Inferior parietal cortex (tissue), 1 donor: ENCODE results near the gene DDR1.
A peak's percentile ranks its signal among the peaks of the same experiment; 100 is the strongest.
"Not testable (repeated sequence)": the region's sequence is repeated elsewhere in the genome, so short reads cannot be mapped to it uniquely, and the experiment has no call there.

ENCODE experiments used
- DNase-seq: peaks from one replicate; pipeline ENCODE4 v3.0.0-alpha.2; 2016; ENCODE audit errors: extremely low spot score

Gene DDR1

DNA sequence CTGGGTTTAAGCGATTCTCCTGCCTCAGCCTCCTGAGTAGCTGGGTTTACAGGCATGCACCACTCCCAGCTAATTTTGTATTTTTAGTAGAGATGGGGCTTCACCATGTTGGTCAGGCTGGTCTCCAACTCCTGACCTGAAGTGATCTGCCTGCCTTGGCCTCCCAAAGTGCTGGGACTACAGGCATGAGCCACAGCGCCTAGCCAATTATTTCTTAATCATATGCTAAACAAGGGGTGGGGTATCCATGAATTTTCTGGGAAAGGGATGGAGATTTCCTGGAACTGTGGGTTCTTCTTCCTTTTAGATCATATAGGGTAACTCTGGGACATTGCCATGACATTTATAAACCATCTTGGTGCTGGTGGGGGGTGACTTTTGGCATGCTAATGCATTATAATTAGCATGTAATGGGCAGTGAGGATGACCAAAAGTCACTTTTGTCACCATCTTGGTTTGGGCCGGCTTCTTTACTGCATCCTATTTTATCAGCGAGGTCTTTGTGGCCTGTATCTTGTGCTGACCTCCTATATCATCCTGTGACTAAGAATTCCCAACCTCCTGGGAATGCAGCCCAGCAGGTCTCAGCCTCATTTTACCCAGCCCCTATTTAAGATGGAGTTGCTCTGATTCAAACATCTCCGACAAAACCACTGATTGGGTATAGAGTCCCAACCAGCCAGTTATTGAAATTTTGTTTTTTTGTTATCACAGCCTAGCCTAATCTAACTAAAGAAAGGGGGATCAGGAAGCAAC lies 29.9 kb upstream of the DDR1 start:
- DNase-seq, result no peak

DNA sequence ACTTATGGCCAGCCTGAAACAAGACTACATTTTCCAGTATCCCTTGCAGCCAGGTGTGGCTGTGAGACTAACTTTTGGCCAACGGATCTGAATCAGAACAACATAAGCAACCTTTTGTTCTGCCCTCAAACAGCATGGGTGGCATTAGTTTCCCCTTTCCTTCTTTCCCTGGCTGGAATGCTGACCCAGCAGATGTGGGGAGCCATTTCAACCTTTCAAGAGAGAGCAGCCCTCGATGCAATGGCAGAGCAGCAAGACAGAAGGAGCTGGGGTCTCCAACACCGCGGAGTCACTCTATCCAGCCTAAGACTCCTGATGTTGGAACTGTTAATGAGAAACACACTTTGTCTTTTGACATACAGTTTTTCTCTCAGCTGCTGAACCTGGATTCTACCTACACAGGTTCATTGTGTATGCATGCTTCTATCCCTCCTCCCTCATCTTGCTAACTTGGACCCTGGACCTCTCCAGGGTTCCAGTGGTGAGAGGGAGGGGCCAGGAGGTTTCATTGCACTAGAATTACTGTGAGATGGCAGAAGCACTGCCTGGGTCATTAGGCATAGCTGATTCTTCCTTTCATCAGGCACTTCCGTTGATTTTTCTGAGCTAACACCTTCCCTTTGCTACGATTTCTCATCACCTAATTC lies 28.8 kb upstream of the DDR1 start:
- DNase-seq, result no peak

DNA sequence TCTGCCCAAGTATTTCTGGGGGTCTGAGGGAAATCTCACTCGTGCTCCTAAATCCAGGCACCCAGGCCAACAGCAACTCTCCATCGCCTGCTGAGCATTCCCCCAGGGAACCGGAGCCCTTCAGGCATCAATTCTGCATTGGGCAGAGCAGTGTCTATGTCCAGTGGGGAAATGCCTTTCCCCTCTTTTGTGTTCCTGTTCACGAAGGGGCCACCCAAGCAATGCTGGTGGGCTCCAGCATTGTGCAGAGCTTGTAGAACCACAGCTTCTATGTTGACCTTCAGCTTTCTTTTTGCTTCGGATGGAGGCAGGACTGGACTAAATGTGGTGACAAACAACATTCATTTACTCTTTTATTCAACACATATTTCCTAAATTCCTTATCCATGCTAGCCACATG lies 27.2 kb upstream of the DDR1 start:
- no peak for DNase-seq

DNA sequence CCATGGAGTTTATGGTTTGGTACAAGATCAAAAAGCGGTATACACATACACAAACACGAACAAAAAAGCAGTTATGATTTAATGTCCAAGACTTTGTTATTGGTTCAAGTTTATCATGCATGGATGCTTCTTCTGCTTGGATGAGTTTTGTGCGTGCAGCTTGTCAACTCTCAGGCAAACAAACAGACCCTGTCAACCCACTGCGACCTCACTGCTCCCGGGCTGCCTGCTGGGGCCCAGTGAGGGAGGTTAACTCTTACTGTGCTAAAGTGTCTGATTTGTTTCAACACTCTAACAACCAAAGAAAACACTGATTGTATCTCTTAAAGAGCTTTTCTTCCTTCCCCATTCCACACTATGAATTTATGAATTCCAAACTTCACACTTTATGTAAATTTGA lies 26.8 kb upstream of the DDR1 start:
- DNase-seq, result no peak

DNA sequence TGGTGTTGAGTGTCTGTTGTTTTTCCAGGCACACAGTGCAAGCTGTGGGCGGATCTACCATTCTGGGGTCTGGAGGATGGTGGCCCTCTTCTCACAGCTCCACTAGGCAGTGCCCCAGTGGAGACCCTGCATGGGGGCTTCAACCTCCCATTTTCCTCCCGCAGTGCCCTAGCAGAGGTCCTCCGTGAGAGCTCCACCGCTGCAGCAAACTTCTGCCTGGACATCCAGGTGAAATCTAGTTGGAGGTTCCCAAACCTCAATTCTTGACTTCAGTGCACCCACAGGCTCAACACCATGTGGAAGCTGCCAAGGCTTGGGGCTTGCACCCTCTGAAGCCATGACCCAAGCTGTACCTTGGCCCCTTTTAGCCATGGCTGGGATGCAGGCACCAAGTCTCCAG lies 24.6 kb upstream of the DDR1 start:
- DNase-seq, result not testable (repeated sequence)

DNA sequence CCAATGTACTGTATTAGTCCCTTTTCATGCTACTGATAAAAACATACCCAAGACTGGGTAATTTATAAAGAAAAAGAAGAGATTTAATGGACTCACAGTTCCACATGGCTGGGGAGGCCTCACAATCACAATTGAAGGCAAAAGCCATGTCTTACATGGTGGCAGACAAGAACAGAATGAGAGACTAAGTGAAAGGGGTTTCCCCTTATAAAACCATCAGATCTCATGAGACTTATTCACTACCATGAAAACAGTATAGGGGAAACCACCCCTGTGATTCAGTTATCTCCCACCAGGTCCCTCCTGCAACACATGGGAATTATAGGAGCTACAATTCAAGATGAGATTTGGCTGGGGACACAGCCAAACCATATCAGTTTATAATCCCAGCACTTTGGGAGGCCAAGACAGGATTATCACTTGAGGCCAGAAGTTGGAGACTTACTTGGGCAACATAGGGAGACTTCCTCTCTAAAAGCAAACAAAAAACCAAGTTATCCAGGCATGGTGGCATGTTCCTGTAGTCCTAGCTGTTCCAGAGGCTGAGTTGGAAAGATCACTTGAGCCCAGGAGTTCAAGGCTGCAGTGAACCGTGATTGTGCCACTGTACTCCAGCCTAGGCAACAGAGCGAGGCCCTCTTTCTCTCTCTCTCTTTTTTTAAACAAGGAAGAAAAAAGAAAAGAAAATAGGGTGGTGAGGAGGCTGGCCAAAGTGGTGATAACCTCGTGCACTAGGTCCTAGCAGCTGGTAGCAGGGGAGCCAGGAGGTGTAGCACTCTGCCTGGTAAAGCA lies 22.9 kb upstream of the DDR1 start:
- no peak for DNase-seq

DNA sequence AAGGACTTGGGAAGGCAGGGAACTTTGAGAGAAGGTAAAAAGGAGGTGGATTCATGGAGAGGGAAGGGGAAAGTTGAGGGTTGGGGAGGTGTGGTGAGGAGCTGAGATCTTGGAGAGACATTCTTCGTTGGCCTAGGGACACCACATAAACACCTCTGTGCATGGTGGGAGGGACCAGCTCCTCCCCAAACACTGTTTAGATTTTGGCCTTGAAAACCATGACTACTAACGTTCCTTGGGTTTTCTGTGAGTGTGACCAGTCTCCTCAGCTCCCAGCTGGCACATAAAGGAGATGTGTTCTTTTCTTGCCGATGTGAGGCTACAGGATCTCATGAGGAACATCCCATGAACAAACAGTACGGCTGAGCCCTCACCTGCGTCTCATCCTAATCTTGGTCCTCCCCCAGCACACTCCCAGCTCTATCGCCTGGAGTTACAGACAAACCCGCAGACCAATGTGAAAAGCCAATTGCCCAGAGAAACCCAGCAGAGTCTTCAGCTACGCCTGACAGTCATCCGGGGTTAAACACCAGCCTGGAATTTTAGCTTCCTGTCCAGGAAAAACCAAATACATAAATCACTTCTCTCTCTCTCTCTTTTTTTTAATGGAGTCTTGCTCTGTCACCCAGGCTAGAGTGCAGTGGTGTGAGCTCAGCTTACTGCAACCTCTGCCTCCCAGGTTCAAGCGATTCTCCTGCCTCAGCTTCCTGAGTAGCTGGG lies 22.0 kb upstream of the DDR1 start:
- no peak for DNase-seq

DNA sequence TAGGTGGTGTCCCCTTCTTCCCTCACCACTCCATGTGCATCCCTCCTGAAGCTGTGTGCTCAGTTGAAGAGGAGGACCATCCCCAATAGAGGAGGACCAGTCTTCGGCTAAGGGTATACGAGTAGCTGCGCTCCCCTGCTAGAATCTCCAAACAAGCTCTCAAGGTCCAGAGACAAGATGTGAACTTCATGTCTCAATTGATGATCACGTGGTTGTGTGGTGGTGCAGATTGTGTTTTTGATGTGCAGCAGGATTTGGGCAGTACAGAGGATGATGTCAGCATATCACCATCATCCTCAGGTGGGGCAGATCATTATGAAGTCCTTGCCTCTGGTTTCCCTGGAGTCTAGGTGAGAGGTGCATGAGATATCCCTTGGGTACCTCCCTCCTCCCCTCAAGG lies 20.0 kb upstream of the DDR1 start:
- DNase-seq, result no peak

DNA sequence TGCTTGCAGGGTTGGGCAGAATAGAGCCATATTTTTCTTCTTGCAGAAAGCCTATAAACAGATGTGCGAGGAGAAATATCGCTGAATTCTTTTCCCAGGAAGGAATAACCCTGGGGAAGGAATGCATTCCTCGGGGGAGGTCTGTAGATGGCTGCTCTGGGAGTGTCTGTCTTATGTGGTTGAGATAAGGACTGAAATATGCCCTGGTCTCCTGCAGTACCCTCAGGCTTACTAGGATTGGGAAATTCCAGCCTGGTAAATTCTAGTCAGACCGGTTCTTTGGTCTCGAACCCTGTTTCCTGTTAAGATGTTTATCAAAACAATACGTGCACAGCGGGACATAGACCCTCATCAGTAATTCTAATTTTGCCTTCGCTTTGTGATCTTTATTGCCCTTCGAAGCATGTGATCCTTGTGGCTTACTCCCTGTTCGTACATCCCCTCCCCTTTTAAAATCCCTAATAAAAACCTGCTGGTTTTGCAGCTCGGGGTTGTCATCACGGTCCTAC lies 15.0 kb upstream of the DDR1 start:
- DNase-seq, result not testable (repeated sequence)

DNA sequence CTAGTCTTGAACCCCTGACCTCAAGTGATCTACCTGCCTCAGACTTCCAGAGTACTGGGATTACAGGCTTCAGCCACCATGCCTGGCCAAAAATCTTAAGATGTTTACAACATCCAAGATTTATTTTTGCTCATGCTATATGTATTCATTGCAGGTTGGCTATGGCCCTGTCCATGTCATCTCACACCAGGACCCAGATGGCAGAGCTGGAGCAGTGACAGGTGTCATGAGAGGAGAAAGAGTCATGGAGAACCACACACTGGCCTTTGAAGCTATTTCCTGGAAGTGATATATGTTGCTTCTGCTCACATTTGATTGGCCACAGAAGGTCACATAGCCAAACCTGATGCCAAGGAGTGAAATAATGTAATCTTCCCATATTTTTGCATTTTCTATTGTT lies 13.8 kb upstream of the DDR1 start:
- DNase-seq, result no peak

DNA sequence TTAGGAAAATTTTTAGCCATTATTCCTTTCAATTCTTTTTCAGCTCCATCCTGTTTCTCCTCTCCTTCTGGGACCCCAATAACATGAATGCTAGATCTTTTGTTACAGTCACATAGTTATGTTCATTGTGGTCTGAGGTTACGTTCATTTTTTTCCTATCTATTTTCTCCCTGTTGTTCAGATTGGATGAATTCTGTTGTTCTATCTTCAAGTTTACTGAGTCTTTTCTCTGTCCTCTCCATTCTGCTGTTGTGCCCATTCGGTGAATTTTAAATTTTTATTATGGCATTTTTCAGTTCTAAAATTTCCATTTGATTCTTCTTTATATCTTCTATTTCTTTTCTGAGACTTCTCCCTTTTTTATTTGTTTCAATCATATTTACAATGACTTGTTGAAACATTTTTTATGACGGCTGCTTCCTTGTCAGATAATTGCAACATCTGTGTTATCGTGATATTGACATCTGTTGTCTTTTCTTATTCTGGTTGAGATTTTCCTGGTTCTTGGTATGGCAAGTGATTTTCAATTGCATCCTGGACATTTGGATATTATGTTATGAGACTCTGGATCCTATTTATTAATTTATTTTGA lies 12.6 kb upstream of the DDR1 start:
- DNase-seq, result no peak

DNA sequence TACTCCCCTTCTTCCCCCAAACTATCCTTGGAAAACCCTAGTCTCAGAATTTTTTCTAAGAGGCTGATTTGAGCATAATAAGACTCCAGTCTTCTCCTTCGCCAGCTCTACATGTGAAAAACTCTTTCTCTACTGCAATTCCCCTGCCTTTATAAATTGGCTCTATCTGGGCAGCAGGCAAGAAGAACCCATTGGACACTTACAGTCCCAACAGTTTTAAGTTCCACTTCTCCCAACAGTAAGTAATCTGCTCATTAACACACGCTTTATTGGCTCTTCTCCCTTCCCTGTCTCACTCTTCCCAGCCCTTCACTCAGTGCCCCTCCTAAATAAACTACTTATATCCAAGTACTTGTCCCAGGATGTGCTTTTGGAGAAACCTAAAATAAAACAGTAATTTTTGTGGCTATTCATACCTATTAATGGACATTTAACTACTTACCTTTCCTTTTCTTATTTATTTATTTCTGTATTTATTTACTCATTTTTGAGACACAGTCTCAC lies 11.1 kb upstream of the DDR1 start:
- no peak for DNase-seq

DNA sequence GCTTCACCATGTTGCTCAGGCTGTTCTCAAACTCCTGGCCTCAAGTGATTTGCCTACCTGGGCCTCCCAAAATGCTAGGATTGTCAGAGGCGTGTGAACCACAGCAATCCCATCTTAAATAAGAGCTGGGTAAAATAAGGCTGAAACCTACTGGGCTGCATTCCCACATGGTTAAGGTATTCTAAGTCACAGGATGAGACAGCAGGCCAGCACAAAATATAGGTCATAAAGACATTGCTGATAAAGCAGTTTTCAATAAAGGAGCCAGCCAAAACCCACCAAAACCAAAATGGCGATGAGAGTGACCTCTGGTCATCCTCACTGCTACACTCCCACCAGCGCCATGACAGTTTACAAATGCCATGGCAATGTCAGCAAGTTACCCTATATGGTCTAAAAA lies 10.5 kb upstream of the DDR1 start:
- DNase-seq, result not testable (repeated sequence)

DNA sequence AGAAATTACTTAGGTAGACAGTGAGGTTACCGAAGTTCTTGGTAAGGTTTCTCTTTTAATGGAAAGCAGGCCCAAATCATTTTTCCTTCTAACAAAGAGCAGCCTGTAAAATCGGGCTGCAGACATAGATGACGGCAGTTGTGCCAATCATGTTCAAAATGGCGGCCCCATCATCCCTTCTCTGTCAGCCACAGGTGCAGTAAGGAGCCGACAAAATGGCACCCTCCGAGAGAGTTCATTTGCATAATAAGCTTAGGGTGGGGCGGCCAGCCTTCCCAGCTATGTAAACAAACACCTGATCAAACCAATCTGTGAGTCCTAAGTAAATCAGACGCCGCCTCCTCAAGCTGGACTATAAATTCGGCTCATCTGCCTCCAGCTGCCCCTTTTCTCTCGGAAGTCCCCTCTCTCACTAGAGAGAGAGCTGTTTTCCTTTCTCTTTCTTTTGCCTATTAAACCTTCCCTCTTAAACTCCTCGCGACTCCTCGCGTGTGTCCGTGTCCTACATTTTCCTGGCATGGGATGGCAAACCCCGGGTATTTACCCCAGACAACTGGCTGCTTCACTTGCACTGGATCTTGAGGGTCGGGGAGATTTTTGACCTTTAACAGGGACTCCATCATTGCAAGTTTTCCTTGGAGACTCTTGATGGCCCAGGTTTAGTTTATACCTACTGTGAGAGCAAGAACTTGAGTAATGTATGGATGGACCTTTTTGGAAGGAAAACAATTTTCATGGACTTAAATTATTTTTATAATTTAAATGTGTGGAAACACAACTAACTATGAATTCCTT lies 8.9 kb upstream of the DDR1 start:
- DNase-seq, result peak; percentile 9

DNA sequence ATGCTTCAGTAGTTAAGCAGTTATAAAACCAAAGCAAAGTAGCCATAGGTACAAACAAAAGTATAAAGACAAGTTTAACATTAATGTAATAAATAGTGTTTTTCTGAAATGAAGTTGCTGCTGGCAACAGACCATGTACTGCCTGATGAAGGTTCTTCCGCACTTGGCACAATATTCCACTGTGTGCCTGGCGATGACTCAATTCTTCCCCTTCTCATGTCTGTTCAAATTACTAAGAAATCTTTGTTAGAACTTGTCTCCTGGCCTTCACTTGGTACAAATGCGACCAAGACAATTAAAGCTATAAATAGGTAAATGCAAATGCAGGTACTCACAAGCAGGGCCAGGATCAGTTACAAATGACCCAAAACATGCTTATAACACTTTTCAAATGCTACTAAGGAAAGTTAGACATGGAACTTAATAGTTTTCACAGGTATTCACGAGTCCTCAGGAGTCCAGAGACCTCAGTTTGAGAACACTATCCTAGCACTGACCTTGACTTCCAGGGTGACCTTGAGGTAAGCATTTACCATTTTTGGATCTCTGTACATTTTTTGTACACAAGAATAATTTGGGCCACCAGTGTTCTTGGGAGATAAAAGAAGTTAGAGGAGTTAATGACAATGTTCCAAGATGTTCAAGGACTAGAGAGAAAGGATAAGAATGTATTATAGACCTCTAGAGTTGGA lies 8.1 kb upstream of the DDR1 start:
- DNase-seq, result peak; percentile 11

DNA sequence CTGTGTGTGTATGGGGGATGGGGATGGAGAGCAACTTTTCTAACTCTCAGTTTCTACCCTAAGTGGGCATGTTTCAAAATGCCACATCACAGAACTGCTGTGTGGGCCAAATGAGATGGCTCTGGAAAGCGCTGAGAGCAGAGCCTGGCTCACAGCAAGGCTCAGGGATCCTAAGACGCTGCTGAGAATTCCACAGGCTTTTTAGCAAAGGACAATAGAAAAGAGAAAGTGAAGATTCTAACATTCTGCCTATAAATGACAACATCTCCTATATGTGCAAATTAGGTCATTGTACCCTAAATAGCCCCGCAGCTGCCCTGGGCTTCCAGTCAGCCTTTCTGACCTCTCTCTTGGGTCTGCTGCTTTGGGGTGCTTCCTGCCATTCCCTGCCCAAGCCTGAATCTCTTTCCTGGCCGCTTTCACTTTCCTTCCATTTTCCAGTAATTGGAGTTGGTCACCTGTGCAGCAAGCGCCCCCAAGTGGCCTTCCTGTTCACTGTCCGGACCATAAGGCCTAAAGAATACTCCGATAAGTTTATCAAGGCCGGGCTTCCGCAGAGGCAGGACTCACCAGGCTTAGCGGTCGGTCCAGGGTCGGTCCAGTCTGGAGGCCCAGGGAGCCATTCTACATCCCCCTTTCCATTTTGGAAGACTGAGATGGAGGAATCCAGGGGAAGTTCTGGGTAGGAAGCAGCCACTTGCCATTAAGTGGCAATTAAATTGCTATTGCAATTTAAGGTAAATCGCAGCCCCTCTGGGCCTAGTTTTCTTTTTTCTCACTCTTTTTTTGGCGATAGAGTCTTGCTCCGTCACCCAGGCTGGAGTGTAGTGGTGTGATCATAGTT lies 6.7 kb upstream of the DDR1 start:
- DNase-seq, result peak; percentile 94

DNA sequence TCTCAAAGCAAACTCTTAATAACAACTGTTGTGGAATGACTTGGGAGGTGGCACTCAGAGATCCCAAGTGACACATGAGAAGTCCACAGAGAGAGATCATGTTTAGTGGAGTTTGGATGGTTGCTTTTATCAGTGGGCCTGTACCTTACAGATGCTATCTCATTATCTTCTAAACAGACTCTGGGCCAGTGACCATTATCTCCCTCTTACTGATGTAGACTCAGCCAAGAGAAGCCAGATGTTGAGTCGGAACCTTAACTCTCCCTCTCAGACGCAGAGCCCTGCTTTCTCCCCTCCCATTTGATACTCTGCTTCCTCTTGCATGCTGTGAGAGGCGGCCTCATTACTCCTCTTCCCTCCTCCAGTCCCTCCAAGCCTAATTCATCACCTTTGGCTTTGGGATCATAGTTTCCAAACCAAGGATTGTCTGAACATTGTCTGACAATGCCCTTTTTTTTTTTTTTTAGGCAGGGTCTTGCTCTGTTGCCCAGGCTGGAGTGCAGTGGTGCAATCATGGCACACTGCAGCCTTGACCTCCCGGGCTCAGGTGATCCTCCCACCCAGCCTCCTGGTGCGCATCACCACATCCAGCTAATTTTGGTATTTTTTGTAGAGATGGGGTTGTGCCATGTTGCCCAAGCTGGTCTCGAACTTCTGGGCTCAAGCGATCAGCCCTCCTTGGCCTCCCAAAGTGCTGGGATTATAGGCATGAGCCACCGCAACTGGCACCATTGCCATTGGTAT lies 4.5 kb upstream of the DDR1 start:
- DNase-seq, result no peak

DNA sequence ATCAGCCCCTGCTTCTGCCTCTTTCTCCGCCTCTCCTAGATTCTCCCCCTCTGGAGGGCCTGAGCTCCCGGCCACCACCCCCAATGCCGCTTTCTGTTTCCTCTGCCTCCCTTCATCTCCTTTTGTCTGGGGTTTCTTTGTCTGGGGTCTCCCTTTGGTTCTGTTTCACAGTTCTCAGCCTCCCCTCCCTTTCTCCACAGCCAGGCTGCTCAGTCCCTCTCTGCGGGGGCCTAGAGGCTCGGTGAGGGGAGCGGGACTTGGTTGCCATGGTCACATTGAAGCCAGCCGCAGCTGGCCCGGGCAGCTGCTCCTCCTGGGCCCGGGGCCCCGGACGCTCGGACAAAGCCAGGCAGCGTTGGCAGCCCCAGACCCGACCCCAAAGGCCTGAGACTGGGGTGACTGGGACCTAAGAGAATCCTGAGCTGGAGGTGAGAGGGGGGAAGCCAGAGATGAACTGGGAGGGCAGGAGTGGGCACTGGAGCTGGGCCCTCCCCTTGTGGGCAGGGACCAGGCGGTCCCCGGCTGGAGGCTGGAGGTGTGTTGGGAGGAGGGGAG lies 3.5 kb upstream of the DDR1 start:
- DNase-seq, result peak; percentile 20
